Stimulated activated CD4-positive, alpha-beta T cell treated with anti-CD3 and anti-CD28 coated beads, Interleukin-1b, Interleukin-23, amount 100 ng/mL, for 1 hour (primary cell): Measurements from ENCODE around the gene AP3D1.

ENCODE experiments used
- DNase-seq, 2 donors: peaks; one replicate each; pipeline ENCODE4 v3.0.0-alpha.2; 2020; ENCODE audit warnings: low read depth in 2 of 2

The AP3D1 gene

GRCh38 chr19:2181633-2181997 is 30.2 kb upstream of the AP3D1 start:
- no peak for DNase-seq

DNA sequence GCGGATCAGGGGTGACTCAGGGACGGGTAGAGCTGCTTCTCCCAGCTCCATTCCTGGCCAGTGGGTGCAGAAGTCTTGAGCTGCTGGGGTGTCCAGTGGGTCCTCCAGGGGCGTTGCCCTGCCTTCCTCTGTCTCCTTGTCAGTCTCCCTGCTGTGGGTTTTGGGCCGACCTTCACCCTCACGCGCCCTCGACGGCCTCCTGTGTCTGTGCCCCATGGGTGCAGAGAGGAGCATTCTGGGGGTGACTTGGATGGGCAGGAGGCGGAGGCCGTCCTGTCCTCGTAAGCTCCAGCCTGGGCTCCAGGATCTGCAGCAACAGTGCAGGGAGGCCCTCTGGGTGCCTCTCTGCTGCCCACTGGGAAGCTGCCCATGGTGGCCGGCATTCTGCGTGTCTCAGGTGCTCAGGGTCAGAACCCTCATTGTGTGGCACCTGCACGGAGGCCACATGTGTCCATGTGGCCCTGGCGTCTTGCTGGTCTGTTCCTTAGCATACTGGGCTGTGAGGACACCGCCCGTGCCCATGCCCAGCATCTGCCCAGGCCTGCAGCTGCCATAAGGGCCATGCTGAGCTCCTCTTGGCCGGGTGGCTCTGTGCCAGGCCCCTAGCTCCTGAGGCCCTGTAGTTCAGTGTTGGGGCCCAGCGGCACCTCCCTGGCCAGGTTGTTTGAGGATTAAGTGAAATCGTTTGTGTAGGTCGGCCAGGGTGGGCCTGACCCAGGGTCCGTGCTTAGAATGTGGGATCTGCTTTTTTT is 29.7 kb upstream of the AP3D1 start:
- DNase-seq = no peak

GRCh38 chr19:2180114-2180513 is 28.7 kb upstream of the AP3D1 start:
- no peak for DNase-seq

- no peak for DNase-seq
Measured at GRCh38 chr19:2179095-2179494, 27.7 kb upstream of the AP3D1 start.

GRCh38 chr19:2176337-2176994 is 25.1 kb upstream of the AP3D1 start:
- no peak for DNase-seq

DNA sequence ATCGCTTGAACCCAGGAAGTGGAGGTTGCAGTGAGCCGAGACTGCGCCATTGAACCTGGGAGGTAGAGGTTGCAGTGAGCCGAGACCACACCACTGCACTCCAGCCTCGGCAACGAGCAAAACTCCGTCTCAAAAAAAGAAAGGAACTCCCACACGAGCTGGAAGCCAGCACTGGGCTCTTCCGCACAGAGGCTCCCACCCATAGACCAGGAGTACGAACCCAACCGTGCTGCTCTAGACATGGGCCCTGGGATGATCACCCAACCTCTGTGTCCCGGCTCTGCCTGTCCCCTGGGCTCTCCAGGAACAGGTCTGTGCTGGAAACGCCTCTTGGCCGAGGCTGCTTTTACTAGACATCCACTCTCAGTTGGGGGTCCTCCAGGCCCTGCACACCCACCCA is 24.4 kb upstream of the AP3D1 start:
- no peak for DNase-seq

DNA sequence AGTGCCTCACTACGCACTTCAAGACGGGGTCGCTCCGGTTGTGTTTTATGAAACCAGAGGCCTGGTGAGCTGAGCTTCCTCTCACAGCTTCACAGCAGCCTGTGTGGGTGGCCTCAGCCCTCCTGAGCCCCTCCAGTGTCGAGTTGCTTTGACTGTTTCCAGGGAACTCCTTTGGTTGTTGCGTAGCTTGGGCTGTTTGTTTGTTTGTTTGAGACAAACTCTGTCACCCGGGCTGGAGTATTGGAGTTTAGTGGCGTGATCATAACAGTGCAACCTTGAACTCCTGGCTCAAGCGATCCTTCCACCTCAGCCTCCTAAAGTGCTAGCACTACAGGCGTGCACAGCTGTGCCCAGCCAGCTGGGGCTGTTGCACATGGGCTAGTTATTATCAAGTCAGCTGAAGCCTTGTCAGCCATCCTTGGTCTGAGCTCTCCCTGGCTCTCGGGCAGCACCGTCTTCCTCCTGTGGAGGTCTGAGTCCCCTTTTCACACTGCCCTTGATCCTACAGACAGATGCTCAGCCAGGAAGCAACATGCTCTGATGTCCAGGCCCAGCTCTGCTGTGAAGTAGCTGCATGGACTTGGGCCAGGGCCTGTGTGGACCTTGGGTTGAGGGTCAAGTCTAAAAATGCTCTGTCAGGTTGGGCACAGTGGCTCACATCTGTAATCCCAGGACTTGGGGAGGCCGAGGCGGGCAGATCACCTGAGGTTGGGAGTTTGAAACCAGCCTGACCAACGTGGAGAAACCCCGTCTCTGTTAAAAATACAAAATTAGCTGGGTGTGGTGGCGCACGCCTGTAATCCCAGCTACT is 22.6 kb upstream of the AP3D1 start:
- no peak for DNase-seq

- DNase-seq = no peak
Measured at GRCh38 chr19:2173388-2173766, 22.0 kb upstream of the AP3D1 start.

GRCh38 chr19:2171349-2172145 is 20.2 kb upstream of the AP3D1 start:
- DNase-seq = peak; percentile 46 to 70

DNA sequence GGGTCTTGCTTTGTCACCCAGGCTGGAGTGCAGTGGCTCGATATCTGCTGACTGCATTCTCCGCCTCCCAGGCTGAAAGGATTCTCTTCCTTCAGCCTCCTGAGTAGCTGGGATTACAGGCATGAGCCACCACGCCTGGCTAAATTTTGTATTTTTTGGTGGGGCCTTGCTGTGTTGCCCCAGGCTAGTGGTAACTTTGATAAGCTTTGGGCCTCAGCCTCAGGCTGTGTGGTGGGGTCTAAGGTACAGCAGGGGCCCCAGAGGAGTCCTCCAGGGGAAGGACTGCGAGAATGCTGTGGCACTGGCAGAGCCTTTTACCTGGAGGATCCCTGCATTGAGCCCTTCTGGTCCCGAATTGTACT is 19.6 kb upstream of the AP3D1 start:
- DNase-seq = no peak

DNA sequence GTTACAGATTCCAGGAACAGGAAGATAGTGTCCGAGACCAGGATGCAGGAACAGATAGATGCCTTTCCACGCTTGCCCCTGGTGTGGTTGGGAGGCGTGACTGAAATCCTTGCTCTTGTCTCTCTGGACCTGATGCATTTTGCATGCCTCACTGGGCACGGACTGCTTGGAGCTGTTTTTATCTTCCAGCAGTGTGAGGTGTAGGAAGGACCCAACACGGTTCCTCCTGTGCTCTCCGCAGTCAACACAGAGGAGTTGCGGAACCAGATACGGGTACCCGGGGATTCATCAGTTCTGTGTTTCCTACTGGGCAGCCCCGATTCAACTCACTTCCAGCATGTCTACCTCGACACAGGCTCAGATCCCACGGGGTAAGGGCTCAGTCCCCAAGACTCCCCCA is 18.9 kb upstream of the AP3D1 start:
- no peak for DNase-seq

DNA sequence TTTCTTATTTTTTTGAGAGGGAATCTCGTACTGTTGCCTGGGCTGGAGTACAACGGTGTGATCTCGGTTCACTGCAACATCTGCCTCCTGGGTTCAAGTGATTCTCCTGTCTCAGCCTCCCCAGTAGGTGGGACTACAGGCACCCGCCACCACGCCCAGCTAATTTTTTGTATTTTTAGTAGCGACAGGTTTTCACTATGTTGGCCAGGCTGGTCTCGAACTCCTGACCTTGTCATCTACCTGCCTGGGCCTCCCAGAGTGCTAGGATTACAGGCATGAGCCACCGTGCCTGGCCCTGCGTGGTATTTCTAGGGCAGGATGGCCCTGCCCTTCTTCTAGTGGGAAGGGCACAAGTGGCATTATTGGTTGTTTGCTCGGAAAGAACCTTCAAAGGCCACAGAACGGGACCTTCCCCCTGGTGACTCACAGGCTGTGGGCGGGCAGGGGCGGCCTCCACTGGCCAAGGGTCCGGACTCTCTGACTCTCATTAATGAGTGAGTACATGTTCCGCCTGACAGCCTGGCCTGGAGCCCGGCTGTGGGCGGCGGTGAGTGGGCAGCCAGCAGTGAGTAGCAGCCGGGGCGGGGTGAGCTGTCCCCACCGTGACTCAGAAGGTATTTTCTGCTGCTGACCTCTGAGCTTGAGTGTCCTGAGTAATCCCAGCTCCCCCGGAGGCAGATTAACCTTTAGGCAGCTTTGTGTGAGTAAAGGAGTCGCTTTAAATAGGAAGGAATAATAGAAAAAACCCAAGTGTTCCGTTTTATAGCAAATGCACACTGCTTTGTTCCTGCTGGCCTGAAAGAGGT is 17.5 kb upstream of the AP3D1 start:
- DNase-seq = peak in 1 of 2 donors; percentile 50

- no peak for DNase-seq
Measured at GRCh38 chr19:2167896-2168618, 16.7 kb upstream of the AP3D1 start.

- no peak for DNase-seq
Measured at GRCh38 chr19:2166741-2167738, 15.7 kb upstream of the AP3D1 start.

GRCh38 chr19:2164020-2164998 is 12.9 kb upstream of the AP3D1 start:
- DNase-seq = no peak

GRCh38 chr19:2160379-2160778 is 9.0 kb upstream of the AP3D1 start:
- no peak for DNase-seq

DNA sequence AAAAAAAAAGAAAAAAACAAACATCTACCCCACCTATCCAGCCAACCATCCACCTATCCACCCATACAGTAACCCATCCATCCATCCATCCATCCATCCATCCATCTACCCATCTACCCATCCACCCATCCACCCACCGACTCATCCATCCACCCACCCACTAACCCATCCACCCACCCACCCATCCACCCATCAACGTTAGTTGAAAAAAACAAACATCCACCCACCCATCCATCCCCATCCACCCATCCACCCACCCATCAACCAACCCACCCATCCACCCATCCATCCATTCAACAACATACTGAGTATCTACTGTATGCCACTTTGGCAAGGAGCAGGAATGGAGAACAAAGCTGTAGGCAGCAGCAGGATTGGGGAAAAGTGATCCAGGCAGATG is 6.1 kb upstream of the AP3D1 start:
- no peak for DNase-seq

GRCh38 chr19:2154587-2155075 is 3.3 kb upstream of the AP3D1 start:
- no peak for DNase-seq
